ENCODE measurements around the gene NBPF1.
"Not testable (repeated sequence)": the region's sequence is repeated elsewhere in the genome, so short reads cannot be mapped to it uniquely, and the experiment has no call there.

GRCh38 chr1:16656981-16657683, 43.8 kb upstream of the NBPF1 start:
- not testable (repeated sequence) for TF ChIP-seq POLR2A (IDR thresholded peaks at IDR 0.05); CTCF (IDR thresholded peaks at IDR 0.05 in 8 of 11, conservative IDR thresholded peaks at IDR 0.05 in 3 of 11); POLR2AphosphoS5 (IDR thresholded peaks at IDR 0.05)

Data from spleen (tissue), 7 donors.